WTC11 (cell line): ENCODE results near the gene ORC4. TPM values are rescaled to one million over a fixed set of nuclear protein-coding genes. Genes with fewer than 3 reads are reported as not detected.

Experiments used
- ATAC-seq: fragments of 200-7000 bp; cut with Tn5 transposase; 2 replicates; pipeline ENCODE4 v1.10.0; 2021; ENCODE audit warnings: mild to moderate bottlenecking, moderate library complexity
- CTCF ChIA-PET: fragments of 300-600 bp; sonication (Branson Sonifier 250); formaldehyde crosslinking; loops from one replicate; lab custom pipeline; 2021; ENCODE audit warnings: antibody characterized with exemption; lab: Charles Lee
- POLR2A ChIA-PET: fragments of 350-600 bp; sonication (Branson Sonifier 250); formaldehyde crosslinking; loops from one replicate; lab custom pipeline; 2021; ENCODE audit warnings: antibody characterized with exemption; lab: Charles Lee
- DNase-seq: peaks from one replicate; pipeline ENCODE4 v3.0.0; 2021; ENCODE audit warnings: low spot score
- H3K27ac Mint-ChIP-seq: 2 replicates; pipeline ENCODE4 v1.8.0; 2021; ENCODE audit warnings: mixed read lengths
- H3K27me3 Mint-ChIP-seq: 2 replicates; pipeline ENCODE4 v1.8.0; 2021; ENCODE audit warnings: low read depth, mild to moderate bottlenecking, moderate library complexity, mixed read lengths
- H3K36me3 Mint-ChIP-seq: 2 replicates; pipeline ENCODE4 v1.8.0; 2021; ENCODE audit warnings: mixed read lengths
- H3K4me1 Mint-ChIP-seq: 2 replicates; pipeline ENCODE4 v1.8.0; 2022; ENCODE audit warnings: mixed read lengths
- H3K4me3 Mint-ChIP-seq: 2 replicates; pipeline ENCODE4 v1.8.0; 2021; ENCODE audit warnings: mild to moderate bottlenecking, moderate library complexity, mixed read lengths
- H3K9me3 Mint-ChIP-seq: 2 replicates; pipeline ENCODE4 v1.8.0; 2021; ENCODE audit warnings: mixed read lengths
- ELF4 ChIP-seq: sonication (generic); formaldehyde crosslinking; IDR thresholded peaks from 2 replicates; pipeline ENCODE4 v1.8.1; 2022; ENCODE audit warnings: low read depth, mild to moderate bottlenecking, moderate library complexity, missing genetic modification reagents
- FOXK1 ChIP-seq: sonication (generic); formaldehyde crosslinking; IDR thresholded peaks from 2 replicates; pipeline ENCODE4 v1.8.0; 2022; ENCODE audit warnings: mild to moderate bottlenecking, moderate library complexity, missing genetic modification reagents
- JUN ChIP-seq: sonication (generic); formaldehyde crosslinking; IDR thresholded peaks from 2 replicates; pipeline ENCODE4 v1.8.0; 2023; ENCODE audit warnings: mild to moderate bottlenecking, missing genetic modification reagents
- KAT7 ChIP-seq: sonication (generic); formaldehyde crosslinking; IDR thresholded peaks from 2 replicates; pipeline ENCODE4 v1.8.1; 2023; ENCODE audit warnings: missing genetic modification reagents, mild to moderate bottlenecking, borderline replicate concordance
- MXD4 ChIP-seq: fragments of 250-450 bp; sonication (Bioruptor Pico); IDR thresholded peaks from 2 replicates; pipeline ENCODE4 v1.8.0; 2021; ENCODE audit warnings: mild to moderate bottlenecking, moderate library complexity, borderline replicate concordance
- MYBL2 ChIP-seq: sonication (generic); formaldehyde crosslinking; IDR thresholded peaks from 2 replicates; pipeline ENCODE4 v1.8.1; 2023; ENCODE audit warnings: mild to moderate bottlenecking, moderate library complexity, missing genetic modification reagents
- NR1H2 ChIP-seq: sonication (generic); formaldehyde crosslinking; IDR thresholded peaks from 2 replicates; pipeline ENCODE4 v1.9.0; 2021; ENCODE audit warnings: mild to moderate bottlenecking, moderate library complexity, missing genetic modification reagents
- NR3C1 ChIP-seq: sonication (generic); formaldehyde crosslinking; conservative IDR thresholded peaks from 2 replicates; pipeline ENCODE4 v1.8.1; 2023; ENCODE audit warnings: low read depth, mild to moderate bottlenecking, missing genetic modification reagents
- SMAD3 ChIP-seq: sonication (generic); formaldehyde crosslinking; IDR thresholded peaks from 2 replicates; pipeline ENCODE4 v1.8.0; 2022; ENCODE audit warnings: missing genetic modification reagents, mild to moderate bottlenecking, borderline replicate concordance
- TEAD4 ChIP-seq: sonication (generic); formaldehyde crosslinking; IDR thresholded peaks from 2 replicates; pipeline ENCODE4 v1.8.0; 2022; ENCODE audit warnings: mild to moderate bottlenecking, missing genetic modification reagents
- TP53 ChIP-seq: sonication (generic); formaldehyde crosslinking; IDR thresholded peaks from 2 replicates; pipeline ENCODE4 v1.8.1; 2023; ENCODE audit warnings: mild to moderate bottlenecking, missing genetic modification reagents
- ZNF219 ChIP-seq: sonication (generic); formaldehyde crosslinking; IDR thresholded peaks from 2 replicates; pipeline ENCODE4 v1.8.0; 2023; ENCODE audit warnings: missing genetic modification reagents, mild to moderate bottlenecking, borderline replicate concordance
- ZNF232 ChIP-seq: sonication (generic); formaldehyde crosslinking; IDR thresholded peaks from 2 replicates; pipeline ENCODE4 v1.8.0; 2022; ENCODE audit warnings: mild to moderate bottlenecking, missing genetic modification reagents
- total RNA-seq: library from RNA; stranded (reverse); gene quantifications from 3 replicates; pipeline ENCODE4 v1.2.3, GENCODE V29; 2021
- TF ChIP-seq, protein P1 (sequence below): fragments of 250-450 bp; sonication (Bioruptor Pico); IDR thresholded peaks from 2 replicates; pipeline ENCODE4 v1.8.0; 2021; ENCODE audit warnings: mild to moderate bottlenecking
- TF ChIP-seq, protein P2 (sequence below): fragments of 250-450 bp; sonication (Bioruptor Pico); conservative IDR thresholded peaks from 2 replicates; pipeline ENCODE4 v1.9.0; 2021; ENCODE audit warnings: mild to moderate bottlenecking
- TF ChIP-seq, protein P3 (sequence below): sonication (generic); formaldehyde crosslinking; IDR thresholded peaks from 2 replicates; pipeline ENCODE4 v1.8.1; 2022; ENCODE audit warnings: mild to moderate bottlenecking, missing genetic modification reagents, moderate library complexity, borderline replicate concordance
- TF ChIP-seq, protein P4 (sequence below): sonication (generic); formaldehyde crosslinking; IDR thresholded peaks from 2 replicates; pipeline ENCODE4 v1.8.0; 2023; ENCODE audit warnings: mild to moderate bottlenecking, missing genetic modification reagents
- TF ChIP-seq, protein P5 (sequence below): sonication (generic); formaldehyde crosslinking; IDR thresholded peaks from 2 replicates; pipeline ENCODE4 v1.8.1; 2023; ENCODE audit warnings: mild to moderate bottlenecking, missing genetic modification reagents, moderate library complexity
- TF ChIP-seq, protein P6 (sequence below): sonication (generic); formaldehyde crosslinking; IDR thresholded peaks from 2 replicates; pipeline ENCODE4 v1.8.1; 2023; ENCODE audit warnings: mild to moderate bottlenecking, missing genetic modification reagents, borderline replicate concordance

ORC4 gene
- total RNA-seq, 1 experiment from 2014 or later, result 57.9 TPM

DNA sequence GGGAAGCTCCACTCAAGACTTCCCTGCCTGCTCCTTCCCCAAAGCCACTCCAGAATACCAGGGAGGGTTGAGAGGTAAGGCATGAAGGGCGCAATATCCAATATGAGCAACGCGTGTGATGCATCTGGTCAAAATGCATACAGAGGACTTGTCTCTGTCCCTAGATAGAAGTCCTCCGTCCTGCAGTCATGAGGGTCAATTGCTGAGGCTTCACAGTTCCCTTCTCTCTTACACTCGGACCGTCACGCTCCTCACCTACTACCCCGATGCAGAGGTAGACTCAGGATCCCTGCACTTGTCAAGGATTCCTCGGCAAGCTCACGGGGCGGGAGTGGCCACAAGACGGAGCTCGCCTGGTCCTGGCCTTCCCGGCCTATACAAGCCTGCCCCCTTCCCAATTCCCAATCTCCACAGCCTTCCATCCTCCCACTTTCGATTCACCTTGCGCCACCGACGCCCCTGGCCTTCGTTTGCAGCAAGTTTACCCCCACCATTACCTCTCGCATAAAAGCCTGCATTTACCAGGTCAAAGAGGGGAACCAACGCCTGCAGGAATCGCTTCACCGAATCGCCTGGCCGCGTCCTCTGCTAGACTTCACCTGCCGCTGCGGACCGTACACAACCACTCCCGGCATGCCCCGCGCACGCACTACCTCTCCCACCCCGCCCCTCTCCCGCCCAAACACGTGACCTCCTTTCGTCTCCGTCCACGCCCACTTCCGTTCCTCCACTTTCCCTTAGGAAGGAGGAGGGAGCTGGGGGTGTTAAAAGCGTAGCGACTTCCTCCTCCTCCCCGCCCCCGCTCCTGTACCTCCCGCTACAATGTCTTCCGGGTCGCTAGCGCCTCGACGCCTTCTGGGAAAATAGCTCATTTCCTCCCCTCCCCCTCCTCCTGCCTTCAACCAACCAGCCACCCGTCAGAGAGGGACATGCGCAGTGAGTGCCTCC lies at the start of gene ORC4 (continued):
- TF ChIP-seq, protein P1, sequence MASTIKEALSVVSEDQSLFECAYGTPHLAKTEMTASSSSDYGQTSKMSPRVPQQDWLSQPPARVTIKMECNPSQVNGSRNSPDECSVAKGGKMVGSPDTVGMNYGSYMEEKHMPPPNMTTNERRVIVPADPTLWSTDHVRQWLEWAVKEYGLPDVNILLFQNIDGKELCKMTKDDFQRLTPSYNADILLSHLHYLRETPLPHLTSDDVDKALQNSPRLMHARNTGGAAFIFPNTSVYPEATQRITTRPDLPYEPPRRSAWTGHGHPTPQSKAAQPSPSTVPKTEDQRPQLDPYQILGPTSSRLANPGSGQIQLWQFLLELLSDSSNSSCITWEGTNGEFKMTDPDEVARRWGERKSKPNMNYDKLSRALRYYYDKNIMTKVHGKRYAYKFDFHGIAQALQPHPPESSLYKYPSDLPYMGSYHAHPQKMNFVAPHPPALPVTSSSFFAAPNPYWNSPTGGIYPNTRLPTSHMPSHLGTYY (CRISPR knock-in tag), result no peak
- TF ChIP-seq TP53, result no peak
- peak; percentile 90; the same call in 1 of the 2 replicates for TF ChIP-seq FOXK1 (CRISPR knock-in tag)
- no peak for TF ChIP-seq JUN (CRISPR knock-in tag)
- TF ChIP-seq, protein P2, sequence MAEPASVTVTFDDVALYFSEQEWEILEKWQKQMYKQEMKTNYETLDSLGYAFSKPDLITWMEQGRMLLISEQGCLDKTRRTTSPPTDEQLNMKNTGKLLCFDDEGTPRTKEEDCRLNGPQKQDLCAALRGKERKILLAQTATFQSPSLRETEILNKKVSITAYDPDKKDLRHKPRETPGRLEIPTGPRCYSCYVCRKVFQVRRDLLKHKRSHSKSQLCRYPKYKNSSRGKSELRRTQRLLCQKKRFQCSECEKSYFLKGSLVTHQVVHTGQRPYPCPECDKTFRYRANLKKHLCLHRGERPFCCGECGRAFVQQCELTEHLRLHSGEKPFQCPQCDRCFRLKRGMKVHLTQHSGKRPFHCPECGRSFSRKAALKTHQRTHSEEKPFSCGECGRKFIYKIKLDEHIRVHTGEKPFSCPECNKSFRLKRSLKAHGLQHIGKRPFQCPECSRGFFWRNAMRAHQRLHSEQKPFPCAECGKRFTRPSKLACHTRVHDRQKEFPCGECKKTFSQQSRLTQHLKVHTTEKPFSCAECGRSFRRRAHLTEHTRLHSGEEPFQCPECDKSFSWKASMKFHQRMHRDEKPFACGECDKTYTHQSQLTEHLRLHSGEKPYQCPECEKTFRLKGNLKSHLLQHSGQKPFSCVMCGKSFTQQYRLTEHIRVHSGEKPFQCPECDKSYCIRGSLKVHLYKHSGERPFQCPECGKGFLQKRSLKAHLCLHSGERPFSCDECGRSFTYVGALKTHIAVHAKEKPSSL (CRISPR knock-in tag), result no peak
- TF ChIP-seq SMAD3, result no peak
- TF ChIP-seq NR1H2 (CRISPR knock-in tag), result no peak
- TF ChIP-seq KAT7, result peak; percentile 72; the same call in 1 of the 2 replicates
- TF ChIP-seq ZNF232, result no peak
- 0 out of 2 replicates have a peak, but pooled peaks have one; percentile 67 for TF ChIP-seq MYBL2
- TF ChIP-seq, protein P3, sequence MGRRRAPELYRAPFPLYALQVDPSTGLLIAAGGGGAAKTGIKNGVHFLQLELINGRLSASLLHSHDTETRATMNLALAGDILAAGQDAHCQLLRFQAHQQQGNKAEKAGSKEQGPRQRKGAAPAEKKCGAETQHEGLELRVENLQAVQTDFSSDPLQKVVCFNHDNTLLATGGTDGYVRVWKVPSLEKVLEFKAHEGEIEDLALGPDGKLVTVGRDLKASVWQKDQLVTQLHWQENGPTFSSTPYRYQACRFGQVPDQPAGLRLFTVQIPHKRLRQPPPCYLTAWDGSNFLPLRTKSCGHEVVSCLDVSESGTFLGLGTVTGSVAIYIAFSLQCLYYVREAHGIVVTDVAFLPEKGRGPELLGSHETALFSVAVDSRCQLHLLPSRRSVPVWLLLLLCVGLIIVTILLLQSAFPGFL (CRISPR knock-in tag), result 0 out of 2 replicates have a peak, but pooled peaks have one; percentile 30

DNA sequence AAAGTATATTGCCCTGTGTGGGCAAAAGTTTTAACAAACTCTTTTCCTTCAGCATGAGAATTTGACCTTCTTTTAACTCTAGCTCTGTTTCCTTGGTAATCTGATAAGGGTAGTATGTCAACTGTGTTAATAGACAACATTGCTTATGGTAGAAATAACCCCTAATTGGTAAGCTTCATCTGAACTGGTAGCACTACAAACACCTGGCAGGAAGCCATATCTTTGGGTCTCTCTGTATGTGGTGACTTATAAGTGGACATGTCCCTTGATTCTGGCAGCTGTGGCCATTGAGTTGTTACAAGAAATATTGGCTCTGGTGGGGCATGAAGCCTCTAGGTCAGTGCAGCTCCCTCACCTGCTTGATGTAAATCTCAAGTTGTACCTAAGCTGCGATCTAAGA lies 47.3 kb upstream of the ORC4 start:
- Mint-ChIP-seq H3K4me3 (no peak overlapping the region), H3K4me1 (no peaks in the 10 kb centered on the region), H3K9me3 (no peaks in the 10 kb centered on the region), H3K36me3 (no peaks in the 10 kb centered on the region), H3K27ac (no peak overlapping the region), H3K27me3 (no peaks in the 10 kb centered on the region)
- DNase-seq, result no peak
- ATAC-seq, result no peak
- POLR2A ChIA-PET, result no interaction called here
- CTCF ChIA-PET, result interaction anchor here (1.1 to 1.7 kb wide), 2 partner anchors 47 to 62 kb away, joined by 3 to 4 read pairs; partner anchors contain the start of genes MBD5 and ORC4
- no peak for TF ChIP-seq SMAD3
- TF ChIP-seq, protein P2 (CRISPR knock-in tag), result no peak
- TF ChIP-seq, protein P4, sequence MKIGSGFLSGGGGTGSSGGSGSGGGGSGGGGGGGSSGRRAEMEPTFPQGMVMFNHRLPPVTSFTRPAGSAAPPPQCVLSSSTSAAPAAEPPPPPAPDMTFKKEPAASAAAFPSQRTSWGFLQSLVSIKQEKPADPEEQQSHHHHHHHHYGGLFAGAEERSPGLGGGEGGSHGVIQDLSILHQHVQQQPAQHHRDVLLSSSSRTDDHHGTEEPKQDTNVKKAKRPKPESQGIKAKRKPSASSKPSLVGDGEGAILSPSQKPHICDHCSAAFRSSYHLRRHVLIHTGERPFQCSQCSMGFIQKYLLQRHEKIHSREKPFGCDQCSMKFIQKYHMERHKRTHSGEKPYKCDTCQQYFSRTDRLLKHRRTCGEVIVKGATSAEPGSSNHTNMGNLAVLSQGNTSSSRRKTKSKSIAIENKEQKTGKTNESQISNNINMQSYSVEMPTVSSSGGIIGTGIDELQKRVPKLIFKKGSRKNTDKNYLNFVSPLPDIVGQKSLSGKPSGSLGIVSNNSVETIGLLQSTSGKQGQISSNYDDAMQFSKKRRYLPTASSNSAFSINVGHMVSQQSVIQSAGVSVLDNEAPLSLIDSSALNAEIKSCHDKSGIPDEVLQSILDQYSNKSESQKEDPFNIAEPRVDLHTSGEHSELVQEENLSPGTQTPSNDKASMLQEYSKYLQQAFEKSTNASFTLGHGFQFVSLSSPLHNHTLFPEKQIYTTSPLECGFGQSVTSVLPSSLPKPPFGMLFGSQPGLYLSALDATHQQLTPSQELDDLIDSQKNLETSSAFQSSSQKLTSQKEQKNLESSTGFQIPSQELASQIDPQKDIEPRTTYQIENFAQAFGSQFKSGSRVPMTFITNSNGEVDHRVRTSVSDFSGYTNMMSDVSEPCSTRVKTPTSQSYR (CRISPR knock-in tag), result no peak
- no peak for TF ChIP-seq TEAD4 (CRISPR knock-in tag)
- TF ChIP-seq ELF4 (CRISPR knock-in tag), result no peak
- TF ChIP-seq, protein P5, sequence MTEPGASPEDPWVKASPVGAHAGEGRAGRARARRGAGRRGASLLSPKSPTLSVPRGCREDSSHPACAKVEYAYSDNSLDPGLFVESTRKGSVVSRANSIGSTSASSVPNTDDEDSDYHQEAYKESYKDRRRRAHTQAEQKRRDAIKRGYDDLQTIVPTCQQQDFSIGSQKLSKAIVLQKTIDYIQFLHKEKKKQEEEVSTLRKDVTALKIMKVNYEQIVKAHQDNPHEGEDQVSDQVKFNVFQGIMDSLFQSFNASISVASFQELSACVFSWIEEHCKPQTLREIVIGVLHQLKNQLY (CRISPR knock-in tag), result no peak
- no peak for TF ChIP-seq ZNF219 (CRISPR knock-in tag)
- no peak for TF ChIP-seq NR3C1 (CRISPR knock-in tag)
- TF ChIP-seq, protein P6, sequence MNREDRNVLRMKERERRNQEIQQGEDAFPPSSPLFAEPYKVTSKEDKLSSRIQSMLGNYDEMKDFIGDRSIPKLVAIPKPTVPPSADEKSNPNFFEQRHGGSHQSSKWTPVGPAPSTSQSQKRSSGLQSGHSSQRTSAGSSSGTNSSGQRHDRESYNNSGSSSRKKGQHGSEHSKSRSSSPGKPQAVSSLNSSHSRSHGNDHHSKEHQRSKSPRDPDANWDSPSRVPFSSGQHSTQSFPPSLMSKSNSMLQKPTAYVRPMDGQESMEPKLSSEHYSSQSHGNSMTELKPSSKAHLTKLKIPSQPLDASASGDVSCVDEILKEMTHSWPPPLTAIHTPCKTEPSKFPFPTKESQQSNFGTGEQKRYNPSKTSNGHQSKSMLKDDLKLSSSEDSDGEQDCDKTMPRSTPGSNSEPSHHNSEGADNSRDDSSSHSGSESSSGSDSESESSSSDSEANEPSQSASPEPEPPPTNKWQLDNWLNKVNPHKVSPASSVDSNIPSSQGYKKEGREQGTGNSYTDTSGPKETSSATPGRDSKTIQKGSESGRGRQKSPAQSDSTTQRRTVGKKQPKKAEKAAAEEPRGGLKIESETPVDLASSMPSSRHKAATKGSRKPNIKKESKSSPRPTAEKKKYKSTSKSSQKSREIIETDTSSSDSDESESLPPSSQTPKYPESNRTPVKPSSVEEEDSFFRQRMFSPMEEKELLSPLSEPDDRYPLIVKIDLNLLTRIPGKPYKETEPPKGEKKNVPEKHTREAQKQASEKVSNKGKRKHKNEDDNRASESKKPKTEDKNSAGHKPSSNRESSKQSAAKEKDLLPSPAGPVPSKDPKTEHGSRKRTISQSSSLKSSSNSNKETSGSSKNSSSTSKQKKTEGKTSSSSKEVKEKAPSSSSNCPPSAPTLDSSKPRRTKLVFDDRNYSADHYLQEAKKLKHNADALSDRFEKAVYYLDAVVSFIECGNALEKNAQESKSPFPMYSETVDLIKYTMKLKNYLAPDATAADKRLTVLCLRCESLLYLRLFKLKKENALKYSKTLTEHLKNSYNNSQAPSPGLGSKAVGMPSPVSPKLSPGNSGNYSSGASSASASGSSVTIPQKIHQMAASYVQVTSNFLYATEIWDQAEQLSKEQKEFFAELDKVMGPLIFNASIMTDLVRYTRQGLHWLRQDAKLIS (CRISPR knock-in tag), result no peak
- no peak for TF ChIP-seq MXD4 (CRISPR knock-in tag)
